Fibroblast of pulmonary artery (primary cell): Measurements from ENCODE around the gene PIAS1.

ENCODE experiments used
- DNase-seq: peaks from one replicate; pipeline ENCODE4 v3.0.0-alpha.2; 2010; ENCODE audit warnings: low read depth
- H3K4me3 ChIP-seq: replicated peaks from 2 replicates; pipeline ENCODE4 v1.5.1; 2011; ENCODE audit warnings: low read depth, mild to moderate bottlenecking, control low read depth, low read length, moderate library complexity
- CTCF ChIP-seq: IDR thresholded peaks from 2 replicates; pipeline ENCODE4 v1.5.1; 2011; ENCODE audit warnings: mild to moderate bottlenecking, control low read depth, low read length, inconsistent platforms; ENCODE audit errors: missing control alignments

Gene PIAS1

GRCh38 chr15:68034719-68035293 lies 19.3 kb upstream of the PIAS1 start:
- H3K4me3 ChIP-seq, result no peak overlapping the region
- no peak for TF ChIP-seq CTCF
- no peak for DNase-seq

- no peak overlapping the region for H3K4me3 ChIP-seq
- no peak for DNase-seq
- no peak for TF ChIP-seq CTCF
These were observed 15.9 kb upstream of the PIAS1 start for GRCh38 chr15:68038246-68038645.

- no peak for DNase-seq
- H3K4me3 ChIP-seq, result no peak overlapping the region
- no peak for TF ChIP-seq CTCF
These were observed 14.0 kb upstream of the PIAS1 start for GRCh38 chr15:68040144-68040543.

GRCh38 chr15:68042156-68042854 lies 11.8 kb upstream of the PIAS1 start:
- no peak overlapping the region for H3K4me3 ChIP-seq
- TF ChIP-seq CTCF, result no peak
- no peak for DNase-seq

- no peak overlapping the region for H3K4me3 ChIP-seq
- DNase-seq, result no peak
- TF ChIP-seq CTCF, result no peak
These were observed 11.3 kb upstream of the PIAS1 start for GRCh38 chr15:68042855-68043222.

- H3K4me3 ChIP-seq, result no peak overlapping the region
- TF ChIP-seq CTCF, result no peak
- DNase-seq, result no peak
These were observed 8.5 kb upstream of the PIAS1 start for GRCh38 chr15:68045289-68046265.
